Liver (tissue), 3 donors: ENCODE data around the gene ZNF790.

Experiments
- CTCF ChIP-seq: fragments of 150-350 bp; IDR thresholded peaks from 2 replicates; pipeline ENCODE4 v1.5.1; 2017; ENCODE audit warnings: improper control_type of control experiment, low read depth, low read length; ENCODE audit not compliant: missing input control
- RAD21 ChIP-seq, 2 donors: IDR thresholded peaks; 2 replicates each; pipeline ENCODE4 v1.6.1; 2016; ENCODE audit warnings: antibody characterized with exemption in 2 of 2, mild to moderate bottlenecking in 2 of 2
- YY1 ChIP-seq: IDR thresholded peaks from 2 replicates; pipeline ENCODE4 v1.6.1; 2016; ENCODE audit warnings: antibody characterized with exemption, mild to moderate bottlenecking
- donor health status: healthy.
- donor health status: healthy.

- TF ChIP-seq CTCF (no peak), RAD21 (IDR thresholded peaks at IDR 0.05) (no peak), YY1 (peak; percentile 92)
Measured at GRCh38 chr19:36849701-36850558, 11.7 kb upstream of the ZNF790 start.
